ENCODE data around the gene CCM2.

DNA sequence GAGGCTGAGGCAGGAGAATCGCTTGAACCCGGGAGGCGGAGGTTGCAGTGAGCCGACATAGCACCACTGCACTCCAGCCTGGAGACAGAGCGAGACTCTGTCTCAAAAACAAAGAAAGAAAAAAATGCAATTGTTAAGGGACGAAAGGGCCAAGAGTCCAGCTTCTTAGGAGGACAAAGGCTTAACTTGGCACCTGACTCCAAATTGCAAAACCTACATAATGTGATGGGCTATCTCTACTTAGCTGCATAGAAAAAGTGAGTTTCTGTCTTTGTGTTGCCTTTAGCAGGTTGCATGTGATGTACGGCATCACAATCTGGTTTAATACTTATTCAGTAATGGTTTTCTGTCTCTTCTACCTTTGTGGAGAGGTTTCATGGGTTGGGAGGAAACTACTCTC, 12.5 kb upstream of the CCM2 start:
- TF ChIP-seq, protein P1, sequence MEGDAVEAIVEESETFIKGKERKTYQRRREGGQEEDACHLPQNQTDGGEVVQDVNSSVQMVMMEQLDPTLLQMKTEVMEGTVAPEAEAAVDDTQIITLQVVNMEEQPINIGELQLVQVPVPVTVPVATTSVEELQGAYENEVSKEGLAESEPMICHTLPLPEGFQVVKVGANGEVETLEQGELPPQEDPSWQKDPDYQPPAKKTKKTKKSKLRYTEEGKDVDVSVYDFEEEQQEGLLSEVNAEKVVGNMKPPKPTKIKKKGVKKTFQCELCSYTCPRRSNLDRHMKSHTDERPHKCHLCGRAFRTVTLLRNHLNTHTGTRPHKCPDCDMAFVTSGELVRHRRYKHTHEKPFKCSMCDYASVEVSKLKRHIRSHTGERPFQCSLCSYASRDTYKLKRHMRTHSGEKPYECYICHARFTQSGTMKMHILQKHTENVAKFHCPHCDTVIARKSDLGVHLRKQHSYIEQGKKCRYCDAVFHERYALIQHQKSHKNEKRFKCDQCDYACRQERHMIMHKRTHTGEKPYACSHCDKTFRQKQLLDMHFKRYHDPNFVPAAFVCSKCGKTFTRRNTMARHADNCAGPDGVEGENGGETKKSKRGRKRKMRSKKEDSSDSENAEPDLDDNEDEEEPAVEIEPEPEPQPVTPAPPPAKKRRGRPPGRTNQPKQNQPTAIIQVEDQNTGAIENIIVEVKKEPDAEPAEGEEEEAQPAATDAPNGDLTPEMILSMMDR (IDR thresholded peaks at IDR 0.05; ENCODE audit: control extremely low read depth in 1 of 3, insufficient read depth in 1 of 3, low read depth in 1 of 3, low read length in 3 of 3) = no peak
- TF ChIP-seq POLR2A (IDR thresholded peaks at IDR 0.05; ENCODE audit: control extremely low read depth in 1 of 2, low read depth in 2 of 2, low read length in 2 of 2) = no peak
- TF ChIP-seq TAF1 (IDR thresholded peaks at IDR 0.05; ENCODE audit: low read depth, low read length) = no peak
- no peak for TF ChIP-seq SP4 (IDR thresholded peaks at IDR 0.05; ENCODE audit: low read length)
- TF ChIP-seq ATF2 (IDR thresholded peaks at IDR 0.05; ENCODE audit: low read length) = no peak
- TF ChIP-seq USF2 (IDR thresholded peaks at IDR 0.05; ENCODE audit: low read length) = no peak
- no peak for TF ChIP-seq CHD7 (IDR thresholded peaks at IDR 0.05; ENCODE audit: insufficient replicate concordance, low read length)
- no peak for TF ChIP-seq EZH2 (IDR thresholded peaks at IDR 0.05; ENCODE audit: low read depth, low read length, severe bottlenecking)
- no peak for TF ChIP-seq POLR2AphosphoS5 (IDR thresholded peaks at IDR 0.05; ENCODE audit: low read depth, low read length)

All from H1 (cell line).